PC-3 (cell line): ENCODE data around the gene CNPY4. TPM values are rescaled to one million over a fixed set of nuclear protein-coding genes. Genes with fewer than 3 reads are reported as not detected.

Experiments
- ATAC-seq: fragments of 200-7000 bp; cut with Tn5 transposase; 2 replicates; pipeline ENCODE4 v1.9.1; 2020; ENCODE audit warnings: mild to moderate bottlenecking, moderate library complexity
- BruUV-seq: library from RNA; stranded (reverse); fragments of 400-500 nt; replicated peaks from 2 replicates; lab custom pipeline; 2021; lab: Mats Ljungman, UMichigan
- CTCF ChIA-PET: fragments of 300-600 bp; sonication (Branson Sonifier 250); formaldehyde crosslinking; loops from one replicate; lab custom pipeline; 2022; ENCODE audit warnings: antibody characterized with exemption; lab: Charles Lee
- POLR2A ChIA-PET: fragments of 300-600 bp; sonication (Branson Sonifier 250); formaldehyde crosslinking; loops from one replicate; lab custom pipeline; 2022; ENCODE audit warnings: antibody characterized with exemption; ENCODE audit not compliant: unreplicated experiment; lab: Charles Lee
- DNase-seq: peaks from one replicate; pipeline ENCODE4 v3.0.0-alpha.2; 2015
- H2AFZ ChIP-seq: fragments of 300-600 bp; sonication (generic); 2 replicates; pipeline ENCODE4 v1.6.0; 2016; ENCODE audit warnings: antibody characterized with exemption, low read length
- H3F3A ChIP-seq: fragments of 300-600 bp; sonication (generic); one replicate; pipeline ENCODE4 v1.6.0; 2017; ENCODE audit warnings: antibody characterized with exemption, low read length, control low read depth, mild to moderate bottlenecking; ENCODE audit not compliant: unreplicated experiment
- H3K27ac ChIP-seq: fragments of 300-600 bp; sonication (generic); 2 replicates; pipeline ENCODE4 v1.5.1; 2016; ENCODE audit warnings: mild to moderate bottlenecking, low read length
- H3K27me3 ChIP-seq: fragments of 300-600 bp; sonication (generic); 2 replicates; pipeline ENCODE4 v1.6.1; 2016; ENCODE audit warnings: low read length, mixed read lengths
- H3K36me3 ChIP-seq: fragments of 300-600 bp; sonication (generic); 2 replicates; pipeline ENCODE4 v1.6.1; 2016; ENCODE audit warnings: low read depth, mixed run types, low read length, mixed read lengths
- H3K4me1 ChIP-seq: fragments of 300-600 bp; sonication (generic); 2 replicates; pipeline ENCODE4 v1.5.1; 2016; ENCODE audit warnings: low read length; ENCODE audit not compliant: insufficient read depth
- H3K4me2 ChIP-seq: fragments of 300-600 bp; sonication (generic); 2 replicates; pipeline ENCODE4 v1.6.0; 2016; ENCODE audit warnings: low read length
- H3K4me3 ChIP-seq: fragments of 300-600 bp; sonication (generic); 2 replicates; pipeline ENCODE4 v1.5.1; 2016; ENCODE audit warnings: mild to moderate bottlenecking, low read length, mixed read lengths
- H3K79me2 ChIP-seq: fragments of 300-600 bp; sonication (generic); 2 replicates; pipeline ENCODE4 v1.6.1; 2017; ENCODE audit warnings: low read length, mixed read lengths
- H3K9ac ChIP-seq: fragments of 300-600 bp; sonication (generic); 2 replicates; pipeline ENCODE4 v1.6.0; 2016; ENCODE audit warnings: mild to moderate bottlenecking, low read length
- H3K9me2 ChIP-seq: fragments of 300-600 bp; sonication (generic); replicated peaks from 2 replicates; pipeline ENCODE4 v1.6.1; 2016; ENCODE audit warnings: mixed run types, low read length, mixed read lengths
- H3K9me3 ChIP-seq: fragments of 300-600 bp; sonication (generic); 2 replicates; pipeline ENCODE4 v1.6.1; 2016; ENCODE audit warnings: low read length, mixed read lengths
- H4K20me1 ChIP-seq: fragments of 300-600 bp; sonication (generic); 2 replicates; pipeline ENCODE4 v1.6.1; 2016; ENCODE audit warnings: low read length, mixed read lengths
- CTCF ChIP-seq: fragments of 300-600 bp; sonication (generic); conservative IDR thresholded peaks from 2 replicates; pipeline ENCODE4 v1.5.1; 2017; ENCODE audit warnings: antibody characterized with exemption, low read depth, mild to moderate bottlenecking, low read length
- EZH2 ChIP-seq: fragments of 300-600 bp; sonication (generic); IDR thresholded peaks from one replicate; pipeline ENCODE4 v1.6.1; 2017; ENCODE audit warnings: antibody characterized with exemption, mild to moderate bottlenecking, low read length; ENCODE audit not compliant: unreplicated experiment
- EZH2phosphoT487 ChIP-seq: fragments of 300-600 bp; sonication (generic); IDR thresholded peaks from 2 replicates; pipeline ENCODE4 v1.6.1; 2018; ENCODE audit warnings: mild to moderate bottlenecking, antibody characterized with exemption, low read length, borderline replicate concordance
- intact Hi-C: fragments of 100-400 bp; cut with micrococcal nuclease; formaldehyde crosslinking; loops from 2 replicates; pipeline ENCODE4 v1.9.0; 2023
- total RNA-seq: library from RNA; depleted of rRNA; stranded (reverse); fragments of >200 nt; gene quantifications from 2 replicates; pipeline ENCODE4 v1.2.3, GENCODE V29; 2014

The CNPY4 gene
- total RNA-seq, 1 experiment from 2014 or later, result 7.5 TPM

DNA sequence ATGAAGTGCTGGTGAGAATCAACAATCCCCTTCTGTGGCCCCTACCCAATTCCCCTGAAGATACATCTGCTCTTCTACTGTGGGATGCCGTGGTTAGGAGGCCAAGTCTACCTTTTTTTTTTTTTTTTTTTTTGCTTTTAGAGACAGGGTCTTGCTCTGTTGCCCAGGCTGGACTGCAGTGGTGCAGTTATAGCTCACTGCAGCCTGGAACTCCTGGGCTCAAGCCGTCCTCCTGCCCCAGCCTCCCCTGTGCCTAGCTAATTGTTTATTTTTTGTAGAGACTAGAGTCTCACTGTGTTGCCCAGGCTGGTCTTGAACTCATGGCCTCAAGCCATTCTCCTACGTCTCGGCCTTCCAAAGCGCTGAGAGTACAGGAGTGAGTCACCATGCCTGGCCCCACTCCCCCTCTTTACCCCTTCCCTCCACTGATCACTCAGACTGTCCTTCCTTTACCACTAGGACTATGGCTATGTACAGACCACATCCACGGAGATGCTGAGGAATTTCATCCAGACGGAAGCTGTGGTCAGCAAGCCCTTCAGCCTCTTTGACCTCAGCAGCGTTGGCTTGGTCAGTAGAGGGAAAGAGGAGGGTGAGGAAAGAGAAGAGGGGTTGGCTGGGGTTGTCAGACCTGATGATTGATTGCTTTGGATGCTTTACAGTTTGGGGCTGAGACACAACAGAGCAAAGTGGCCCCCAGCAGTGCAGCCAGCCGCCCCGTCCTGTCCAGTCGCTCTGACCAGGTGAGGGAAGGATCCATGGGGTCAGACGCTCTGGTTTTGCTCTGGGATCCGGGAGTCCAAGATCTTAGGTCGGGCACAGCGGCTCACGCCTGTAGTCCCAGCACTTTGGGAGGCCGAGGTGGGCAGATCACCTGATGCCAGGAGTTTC lies 16.2 kb upstream of the CNPY4 start:
- Histone ChIP-seq H2AFZ (no peak overlapping the region), H3K9ac (no peak overlapping the region), H3K27ac (no peak overlapping the region), H3K4me2 (peak overlapping the region; percentile 91), H3K27me3 (no peaks in the 10 kb centered on the region), H3K9me2 (no peaks in the 10 kb centered on the region), H3K4me3 (no peak overlapping the region; the same call in 1 of the 2 replicates), H3K4me1 (peaks cover 19% of the 10 kb centered on the region), H4K20me1 (peaks cover 20% of the 10 kb centered on the region), H3K36me3 (peaks cover 19% of the 10 kb centered on the region), H3F3A (no peaks in the 10 kb centered on the region), H3K9me3 (no peaks in the 10 kb centered on the region), H3K79me2 (peaks cover 36% of the 10 kb centered on the region)
- no peak for DNase-seq
- ChIA-PET POLR2A (interaction anchor here (0.7 kb wide), 1 partner anchor 7 kb away, joined by 6 read pairs; no protein-coding TSS in a partner anchor), CTCF (no interaction called here)
- TF ChIP-seq CTCF (no peak), EZH2phosphoT487 (no peak), EZH2 (no peak)
- BruUV-seq, result no TSS peak
- no peak for ATAC-seq
- intact Hi-C loops, result no loop called here

- no TSS peak for BruUV-seq
- no peaks in the 10 kb centered on the region; the same call in 1 of the 2 replicates for H3K36me3 ChIP-seq
- H3K9me3 ChIP-seq, result no peaks in the 10 kb centered on the region
- no peak overlapping the region for H3K4me2 ChIP-seq
- peaks cover 11% of the 10 kb centered on the region for H3K4me1 ChIP-seq
- H3F3A ChIP-seq, result no peaks in the 10 kb centered on the region
- H2AFZ ChIP-seq, result no peak overlapping the region
- no peaks in the 10 kb centered on the region for H4K20me1 ChIP-seq
- CTCF ChIA-PET, result no interaction called here
- intact Hi-C loops, result no loop called here
- H3K27me3 ChIP-seq, result no peaks in the 10 kb centered on the region
- DNase-seq (no peak), ATAC-seq (no peak)
- peaks cover 13% of the 10 kb centered on the region for H3K79me2 ChIP-seq
- TF ChIP-seq CTCF (no peak), EZH2 (no peak), EZH2phosphoT487 (no peak)
- no peak overlapping the region for H3K27ac ChIP-seq
- H3K4me3 ChIP-seq, result no peak overlapping the region
- POLR2A ChIA-PET, result no interaction called here
- H3K9ac ChIP-seq, result no peak overlapping the region
- no peaks in the 10 kb centered on the region for H3K9me2 ChIP-seq
These were observed 13.9 kb upstream of the CNPY4 start for GRCh38 chr7:100105534-100105933.

DNA sequence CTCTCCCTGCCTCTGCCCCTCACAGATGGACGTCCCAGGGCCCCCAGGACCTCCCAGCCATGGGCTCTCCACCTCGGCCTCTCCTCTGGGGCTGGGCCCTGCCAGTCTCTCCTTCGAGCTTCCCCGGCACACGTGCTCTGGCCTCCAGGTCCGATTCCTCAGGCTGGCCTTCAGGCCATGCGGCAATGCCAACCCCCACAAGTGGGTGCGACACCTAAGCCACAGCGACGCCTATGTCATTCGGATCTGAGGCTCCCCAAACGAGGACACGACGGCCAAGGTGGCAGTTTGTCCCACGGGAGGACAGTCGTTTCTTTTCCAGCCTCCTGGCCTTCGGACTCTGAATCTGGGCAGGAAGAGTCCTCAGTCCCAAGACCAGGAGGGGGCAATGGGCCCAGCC lies 12.8 kb upstream of the CNPY4 start:
- no peaks in the 10 kb centered on the region for H3K9me3 ChIP-seq
- peaks cover 2% of the 10 kb centered on the region for H3K36me3 ChIP-seq
- H3K4me3 ChIP-seq, result no peak overlapping the region
- TF ChIP-seq EZH2, result no peak
- no peak for TF ChIP-seq CTCF
- no peak for TF ChIP-seq EZH2phosphoT487
- H4K20me1 ChIP-seq, result no peaks in the 10 kb centered on the region
- CTCF ChIA-PET, result no interaction called here
- H3K4me1 ChIP-seq, result peaks cover 6% of the 10 kb centered on the region
- intact Hi-C loops, result no loop called here
- ATAC-seq (no peak), DNase-seq (no peak)
- no peak overlapping the region for H2AFZ ChIP-seq
- H3K27me3 ChIP-seq, result no peaks in the 10 kb centered on the region
- H3K79me2 ChIP-seq, result peaks cover 6% of the 10 kb centered on the region; the same call in 1 of the 2 replicates
- no peak overlapping the region for H3K9ac ChIP-seq
- no TSS peak for BruUV-seq
- no peak overlapping the region for H3K27ac ChIP-seq
- POLR2A ChIA-PET, result no interaction called here
- no peak overlapping the region for H3K4me2 ChIP-seq
- no peaks in the 10 kb centered on the region for H3K9me2 ChIP-seq
- H3F3A ChIP-seq, result no peaks in the 10 kb centered on the region
